K562 (cell line): ENCODE results near the gene ENTPD8. TPM values are rescaled to one million over a fixed set of nuclear protein-coding genes. Genes with fewer than 3 reads are reported as not detected.

Source experiments
- DACH1 ChIP-seq: fragments of 450-650 bp; IDR thresholded peaks from 2 replicates; pipeline ENCODE4 v1.6.1; 2018; ENCODE audit not compliant: partially characterized antibody
- KDM1A ChIP-seq, 2 experiments: fragments of 450-650 bp; IDR thresholded peaks; 2 replicates each; pipeline ENCODE4 v1.6.1; 2016; ENCODE audit warnings: mild to moderate bottlenecking in 2 of 2
- MAZ ChIP-seq, 2 experiments: fragments of 450-650 bp in 1 of 2; sonication (generic) in 1 of 2; formaldehyde crosslinking; IDR thresholded peaks in 1 of 2; conservative IDR thresholded peaks in 1 of 2; 2 replicates each; pipeline versions ENCODE4 v1.4.0 to v1.5.0; 2020; ENCODE audit warnings: mild to moderate bottlenecking in 1 of 2, missing genetic modification reagents in 1 of 2
- MTA3 ChIP-seq: fragments of 450-650 bp; formaldehyde crosslinking; IDR thresholded peaks from 2 replicates; pipeline ENCODE4 v1.6.1; 2017; ENCODE audit warnings: mild to moderate bottlenecking, borderline replicate concordance
- NFYB ChIP-seq: IDR thresholded peaks from 2 replicates; pipeline ENCODE4 v1.6.1; 2011; ENCODE audit warnings: mild to moderate bottlenecking, moderate library complexity; ENCODE audit not compliant: insufficient read length; ENCODE audit errors: extremely low read depth
- SMAD2 ChIP-seq: fragments of 150-350 bp; IDR thresholded peaks from 2 replicates; pipeline ENCODE4 v1.6.1; 2014; ENCODE audit warnings: low read depth, mild to moderate bottlenecking, low read length
- SMARCA4 ChIP-seq: fragments of 450-650 bp; IDR thresholded peaks from 2 replicates; pipeline ENCODE4 v1.6.1; 2016
- TAF7 ChIP-seq: fragments of 450-650 bp; IDR thresholded peaks from 2 replicates; pipeline ENCODE4 v1.6.1; 2016; ENCODE audit warnings: missing genetic modification characterization, missing compliant biosample characterization
- TEAD2 ChIP-seq: fragments of 450-650 bp; IDR thresholded peaks from 2 replicates; pipeline ENCODE4 v1.6.1; 2016; ENCODE audit warnings: missing genetic modification characterization, control low read depth, missing compliant biosample characterization
- TOE1 ChIP-seq, 2 experiments: fragments of 450-650 bp in 1 of 2; sonication (generic) in 1 of 2; formaldehyde crosslinking in 1 of 2; IDR thresholded peaks; 2 replicates each; pipeline versions ENCODE4 v1.7.1 to v1.8.0; 2016 to 2022; ENCODE audit warnings: borderline replicate concordance in 2 of 2, mild to moderate bottlenecking in 2 of 2, antibody characterized with exemption in 1 of 2, inconsistent platforms in 1 of 2, low read depth in 1 of 2, missing genetic modification reagents in 1 of 2, moderate library complexity in 1 of 2
- ZBTB33 ChIP-seq: sonication (generic); formaldehyde crosslinking; IDR thresholded peaks from 2 replicates; pipeline ENCODE4 v1.8.1; 2023; ENCODE audit warnings: mild to moderate bottlenecking, missing genetic modification reagents
- ZNF12 ChIP-seq: sonication (generic); formaldehyde crosslinking; IDR thresholded peaks from 2 replicates; pipeline ENCODE4 v1.4.0; 2020; ENCODE audit warnings: mild to moderate bottlenecking, missing genetic modification reagents
- polyA plus RNA-seq, 8 experiments: library from polyadenylated mRNA; depleted of rRNA in 4 of 8; stranded (reverse) in 5 of 8; unstranded in 3 of 8; fragments of >200 nt; fragmentation: Nextera tagmentation in 2 of 8; fragmentation: Illumina TruSeq in 1 of 8; extraction: Ambion mirVana in 2 of 8; extraction: Trizol in 1 of 8; gene quantifications; 2 replicates each; pipeline versions ENCODE4 v1.2.1 to v1.2.3, GENCODE V29; 2011 to 2014; ENCODE audit warnings: inconsistent platforms in 1 of 8, missing spikeins in 1 of 8
- total RNA-seq, 7 experiments: library from RNA; depleted of rRNA in 6 of 7; stranded (reverse); fragments of >200 nt in 6 of 7; fragmentation: Illumina TruSeq in 2 of 7; extraction: Trizol in 2 of 7; gene quantifications; 2 replicates each; pipeline versions ENCODE4 v1.2.1 to v1.2.3, GENCODE V29; 2011 to 2021; ENCODE audit warnings: low replicate concordance in 1 of 7
- TF ChIP-seq, protein P1 (sequence below): sonication (generic); formaldehyde crosslinking; IDR thresholded peaks from 2 replicates; pipeline ENCODE4 v1.8.1; 2023; ENCODE audit warnings: missing genetic modification reagents, mild to moderate bottlenecking, borderline replicate concordance
- TF ChIP-seq, protein P2 (sequence below): conservative IDR thresholded peaks from 2 replicates; pipeline ENCODE4 v1.6.1; 2011; ENCODE audit warnings: low read depth, mild to moderate bottlenecking, low read length; ENCODE audit not compliant: control insufficient read depth
- TF ChIP-seq, protein P3 (sequence below): sonication (generic); formaldehyde crosslinking; IDR thresholded peaks from 2 replicates; pipeline ENCODE4 v1.8.0; 2022; ENCODE audit warnings: mild to moderate bottlenecking, missing genetic modification reagents
- TF ChIP-seq, protein P4 (sequence below): sonication (generic); formaldehyde crosslinking; IDR thresholded peaks from 2 replicates; pipeline ENCODE4 v1.8.0; 2022; ENCODE audit warnings: missing genetic modification reagents, mild to moderate bottlenecking, moderate library complexity, borderline replicate concordance

The ENTPD8 gene
- total and polyA plus RNA-seq, 9 of the 15 experiments (the other 6 are each of a cell fraction or from before 2014, with no cell fraction given): 0.06 to 0.27 (median 0.19) TPM; not detected in 5

DNA sequence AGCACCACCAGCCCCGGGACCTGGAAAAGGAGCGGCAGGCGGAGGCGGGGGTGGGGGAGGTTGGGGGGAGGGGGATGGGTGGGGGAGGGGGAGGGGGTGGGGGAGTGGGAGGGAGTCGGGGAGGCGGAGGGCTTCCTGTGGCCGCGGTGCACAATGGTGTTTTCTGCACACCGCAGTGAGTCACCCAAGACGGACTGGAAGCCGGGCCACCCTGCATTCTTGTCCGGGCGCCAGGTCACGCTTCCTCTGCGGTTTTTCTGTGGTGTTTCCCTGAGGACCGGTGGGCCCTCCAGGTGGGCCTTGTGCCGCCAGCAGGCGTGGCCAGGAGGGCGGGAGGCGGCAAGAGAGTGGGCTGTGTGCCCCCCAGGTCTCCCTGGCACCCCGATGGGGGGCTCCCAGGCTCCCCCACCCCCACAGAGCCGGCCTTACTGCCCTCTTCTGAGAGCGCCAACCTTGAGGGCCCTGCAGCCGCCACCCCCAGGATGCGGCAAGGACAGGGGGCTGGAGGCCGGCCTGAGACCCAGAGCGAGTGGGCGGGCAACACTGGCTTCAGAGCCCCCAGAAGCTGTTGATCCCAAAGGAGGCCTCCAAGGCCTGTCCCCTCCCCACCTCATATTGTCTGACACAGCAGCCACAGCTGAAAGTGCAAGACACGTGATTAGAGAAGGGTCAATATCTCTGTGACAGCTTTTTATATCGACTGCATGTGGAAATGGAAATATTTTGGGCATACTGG lies 29.3 kb downstream of the ENTPD8 start (continued):
- TF ChIP-seq, protein P1, sequence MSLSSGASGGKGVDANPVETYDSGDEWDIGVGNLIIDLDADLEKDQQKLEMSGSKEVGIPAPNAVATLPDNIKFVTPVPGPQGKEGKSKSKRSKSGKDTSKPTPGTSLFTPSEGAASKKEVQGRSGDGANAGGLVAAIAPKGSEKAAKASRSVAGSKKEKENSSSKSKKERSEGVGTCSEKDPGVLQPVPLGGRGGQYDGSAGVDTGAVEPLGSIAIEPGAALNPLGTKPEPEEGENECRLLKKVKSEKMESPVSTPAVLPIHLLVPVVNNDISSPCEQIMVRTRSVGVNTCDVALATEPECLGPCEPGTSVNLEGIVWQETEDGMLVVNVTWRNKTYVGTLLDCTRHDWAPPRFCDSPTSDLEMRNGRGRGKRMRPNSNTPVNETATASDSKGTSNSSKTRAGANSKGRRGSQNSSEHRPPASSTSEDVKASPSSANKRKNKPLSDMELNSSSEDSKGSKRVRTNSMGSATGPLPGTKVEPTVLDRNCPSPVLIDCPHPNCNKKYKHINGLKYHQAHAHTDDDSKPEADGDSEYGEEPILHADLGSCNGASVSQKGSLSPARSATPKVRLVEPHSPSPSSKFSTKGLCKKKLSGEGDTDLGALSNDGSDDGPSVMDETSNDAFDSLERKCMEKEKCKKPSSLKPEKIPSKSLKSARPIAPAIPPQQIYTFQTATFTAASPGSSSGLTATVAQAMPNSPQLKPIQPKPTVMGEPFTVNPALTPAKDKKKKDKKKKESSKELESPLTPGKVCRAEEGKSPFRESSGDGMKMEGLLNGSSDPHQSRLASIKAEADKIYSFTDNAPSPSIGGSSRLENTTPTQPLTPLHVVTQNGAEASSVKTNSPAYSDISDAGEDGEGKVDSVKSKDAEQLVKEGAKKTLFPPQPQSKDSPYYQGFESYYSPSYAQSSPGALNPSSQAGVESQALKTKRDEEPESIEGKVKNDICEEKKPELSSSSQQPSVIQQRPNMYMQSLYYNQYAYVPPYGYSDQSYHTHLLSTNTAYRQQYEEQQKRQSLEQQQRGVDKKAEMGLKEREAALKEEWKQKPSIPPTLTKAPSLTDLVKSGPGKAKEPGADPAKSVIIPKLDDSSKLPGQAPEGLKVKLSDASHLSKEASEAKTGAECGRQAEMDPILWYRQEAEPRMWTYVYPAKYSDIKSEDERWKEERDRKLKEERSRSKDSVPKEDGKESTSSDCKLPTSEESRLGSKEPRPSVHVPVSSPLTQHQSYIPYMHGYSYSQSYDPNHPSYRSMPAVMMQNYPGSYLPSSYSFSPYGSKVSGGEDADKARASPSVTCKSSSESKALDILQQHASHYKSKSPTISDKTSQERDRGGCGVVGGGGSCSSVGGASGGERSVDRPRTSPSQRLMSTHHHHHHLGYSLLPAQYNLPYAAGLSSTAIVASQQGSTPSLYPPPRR (CRISPR knock-in tag): no peak
- peak; percentile 32 to 33; a peak in 2 of 4 replicates for TF ChIP-seq MAZ (CRISPR knock-in tag; conservative IDR thresholded peaks at IDR 0.05 in 1 of 2, IDR thresholded peaks at IDR 0.05 in 1 of 2)
- TF ChIP-seq, protein P2, sequence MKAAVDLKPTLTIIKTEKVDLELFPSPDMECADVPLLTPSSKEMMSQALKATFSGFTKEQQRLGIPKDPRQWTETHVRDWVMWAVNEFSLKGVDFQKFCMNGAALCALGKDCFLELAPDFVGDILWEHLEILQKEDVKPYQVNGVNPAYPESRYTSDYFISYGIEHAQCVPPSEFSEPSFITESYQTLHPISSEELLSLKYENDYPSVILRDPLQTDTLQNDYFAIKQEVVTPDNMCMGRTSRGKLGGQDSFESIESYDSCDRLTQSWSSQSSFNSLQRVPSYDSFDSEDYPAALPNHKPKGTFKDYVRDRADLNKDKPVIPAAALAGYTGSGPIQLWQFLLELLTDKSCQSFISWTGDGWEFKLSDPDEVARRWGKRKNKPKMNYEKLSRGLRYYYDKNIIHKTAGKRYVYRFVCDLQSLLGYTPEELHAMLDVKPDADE: peak; percentile 34; the same call in 1 of the 2 replicates
- TF ChIP-seq, protein P3, sequence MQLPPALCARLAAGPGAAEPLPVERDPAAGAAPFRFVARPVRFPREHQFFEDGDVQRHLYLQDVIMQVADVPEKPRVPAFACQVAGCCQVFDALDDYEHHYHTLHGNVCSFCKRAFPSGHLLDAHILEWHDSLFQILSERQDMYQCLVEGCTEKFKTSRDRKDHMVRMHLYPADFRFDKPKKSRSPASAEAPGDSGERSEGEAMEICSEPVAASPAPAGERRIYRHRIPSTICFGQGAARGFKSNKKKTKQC (CRISPR knock-in tag): no peak
- TF ChIP-seq KDM1A (IDR thresholded peaks at IDR 0.05): peak in 1 of 2 experiments; percentile 60; a peak in 1 of 4 replicates
- no peak for TF ChIP-seq ZNF12 (CRISPR knock-in tag)
- TF ChIP-seq SMAD2: no peak
- TF ChIP-seq ZBTB33 (CRISPR knock-in tag): peak; percentile 40; the same call in 1 of the 2 replicates
- TF ChIP-seq NFYB: no peak
- peak; percentile 45; the same call in 1 of the 2 replicates for TF ChIP-seq SMARCA4
- TF ChIP-seq TEAD2: 0 out of 2 replicates have a peak, but pooled peaks have one; percentile 6
- peak; percentile 14; the same call in 1 of the 2 replicates for TF ChIP-seq MTA3
- peak; percentile 45; the same call in 1 of the 2 replicates for TF ChIP-seq TOE1 (IDR thresholded peaks at IDR 0.05; ENCODE audit: borderline replicate concordance)
- no peak for TF ChIP-seq TOE1 (CRISPR knock-in tag; IDR thresholded peaks at IDR 0.05; ENCODE audit: borderline replicate concordance, low read depth)
- TF ChIP-seq, protein P4, sequence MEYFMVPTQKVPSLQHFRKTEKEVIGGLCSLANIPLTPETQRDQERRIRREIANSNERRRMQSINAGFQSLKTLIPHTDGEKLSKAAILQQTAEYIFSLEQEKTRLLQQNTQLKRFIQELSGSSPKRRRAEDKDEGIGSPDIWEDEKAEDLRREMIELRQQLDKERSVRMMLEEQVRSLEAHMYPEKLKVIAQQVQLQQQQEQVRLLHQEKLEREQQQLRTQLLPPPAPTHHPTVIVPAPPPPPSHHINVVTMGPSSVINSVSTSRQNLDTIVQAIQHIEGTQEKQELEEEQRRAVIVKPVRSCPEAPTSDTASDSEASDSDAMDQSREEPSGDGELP (CRISPR knock-in tag): peak; percentile 50; the same call in 1 of the 2 replicates
- no peak for TF ChIP-seq TAF7 (tag)
- peak; percentile 15 for TF ChIP-seq DACH1
